Neutrophil (primary cell): ENCODE results near the gene PRAMEF33.
"Not testable (repeated sequence)": the region's sequence is repeated elsewhere in the genome, so short reads cannot be mapped to it uniquely, and the experiment has no call there.

Experiments used
- H3K27ac ChIP-seq: fragments of 200-600 bp; sonication (generic); 2 replicates; pipeline ENCODE4 v1.5.1; 2016; ENCODE audit warnings: mild to moderate bottlenecking, moderate library complexity
- H3K27me3 ChIP-seq: fragments of 200-600 bp; sonication (generic); 2 replicates; pipeline ENCODE4 v1.6.0; 2016; ENCODE audit warnings: mild to moderate bottlenecking
- H3K36me3 ChIP-seq: fragments of 200-600 bp; sonication (generic); 2 replicates; pipeline ENCODE4 v1.5.1; 2017
- H3K4me1 ChIP-seq, 2 experiments: fragments of 200-600 bp in 1 of 2; sonication (generic) in 1 of 2; 1 replicate in 1 of 2; 2 replicates in 1 of 2; pipeline versions ENCODE4 v1.5.1 to v1.6.1; 2013 to 2016; ENCODE audit warnings: low read depth in 1 of 2, low read length in 1 of 2, mild to moderate bottlenecking in 1 of 2, moderate library complexity in 1 of 2; ENCODE audit not compliant: control insufficient read depth in 1 of 2, insufficient read depth in 1 of 2
- H3K4me3 ChIP-seq, 2 experiments: fragments of 200-600 bp in 1 of 2; sonication (generic) in 1 of 2; 1 replicate in 1 of 2; 2 replicates in 1 of 2; pipeline ENCODE4 v1.5.1; 2013 to 2016; ENCODE audit warnings: low read depth in 1 of 2, low read length in 1 of 2, mild to moderate bottlenecking in 1 of 2, moderate library complexity in 1 of 2
- H3K9me3 ChIP-seq: fragments of 200-600 bp; sonication (generic); 2 replicates; pipeline ENCODE4 v1.5.1; 2016

The PRAMEF33 gene, protein sequence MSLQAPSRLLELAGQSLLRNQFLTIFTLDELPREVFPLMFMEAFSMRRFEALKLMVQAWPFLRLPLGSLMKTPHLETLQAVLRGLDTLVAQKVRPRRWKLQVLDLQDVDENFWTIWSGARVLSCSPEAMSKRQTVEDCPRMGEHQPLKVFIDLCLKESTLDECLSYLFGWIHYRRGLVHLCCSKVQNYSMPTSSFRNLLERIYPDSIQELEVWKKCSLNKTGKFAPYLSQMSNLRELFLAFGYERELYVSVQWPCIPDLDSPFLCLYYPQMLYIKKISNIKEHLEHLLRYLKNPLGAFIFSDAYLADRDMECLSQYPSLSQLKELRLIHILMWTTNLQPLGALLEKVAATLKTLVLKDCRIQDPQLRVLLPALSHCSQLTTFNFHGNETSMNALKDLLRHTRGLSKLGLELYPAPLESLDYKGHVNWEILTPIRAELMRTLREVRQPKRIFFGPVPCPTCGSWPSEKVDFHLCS

GRCh38 chr1:13303239-13303638, at the start of gene PRAMEF33:
TSS of gene PRAMEF33 (plus strand) at chr1:13303539. CDS start at chr1:13305955, 2,416 bp downstream.
- H3K36me3 ChIP-seq, H3K4me1 ChIP-seq, H3K4me3 ChIP-seq, H3K9me3 ChIP-seq, H3K27ac ChIP-seq, H3K27me3 ChIP-seq: not testable (repeated sequence)

DNA sequence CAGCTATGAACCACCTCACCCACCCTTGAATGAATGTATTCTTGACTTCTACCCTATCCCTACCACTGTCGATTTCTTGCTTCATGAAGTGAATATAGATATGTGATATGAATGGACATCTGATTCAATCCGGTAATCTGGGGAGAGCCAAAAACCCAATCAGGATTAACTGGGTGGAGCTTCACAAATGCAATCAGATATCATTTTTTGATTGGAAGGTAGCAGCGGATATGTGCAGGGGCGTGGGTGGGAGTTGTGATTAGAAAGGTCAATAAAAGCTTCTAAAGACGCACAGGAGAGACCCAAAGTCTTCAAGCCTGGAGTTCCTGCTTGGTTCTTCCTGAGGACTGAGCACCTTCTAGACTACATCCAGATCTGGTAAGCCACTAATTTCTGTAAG, 49.4 kb upstream of the PRAMEF33 start, which contains the start of gene PRAMEF5:
TSS of gene PRAMEF5 (plus strand) at position 301 of the 400 bp plus-strand sequence. CDS start 5,071 bp downstream, outside the sequence.
- not testable (repeated sequence) for H3K36me3 ChIP-seq, H3K4me3 ChIP-seq, H3K27ac ChIP-seq, H3K9me3 ChIP-seq, H3K4me1 ChIP-seq, H3K27me3 ChIP-seq

- H3K27ac ChIP-seq, H3K4me3 ChIP-seq, H3K4me1 ChIP-seq, H3K36me3 ChIP-seq, H3K27me3 ChIP-seq, H3K9me3 ChIP-seq: not testable (repeated sequence)
These were observed 38.2 kb upstream of the PRAMEF33 start for GRCh38 chr1:13265124-13265523.

- H3K27ac ChIP-seq, H3K36me3 ChIP-seq, H3K4me3 ChIP-seq, H3K27me3 ChIP-seq, H3K9me3 ChIP-seq, H3K4me1 ChIP-seq: not testable (repeated sequence)
These were observed 26.3 kb upstream of the PRAMEF33 start for GRCh38 chr1:13277016-13277415.

GRCh38 chr1:13279617-13280016, 23.7 kb upstream of the PRAMEF33 start:
- not testable (repeated sequence) for H3K36me3 ChIP-seq, H3K4me3 ChIP-seq, H3K27me3 ChIP-seq, H3K4me1 ChIP-seq, H3K27ac ChIP-seq, H3K9me3 ChIP-seq

DNA sequence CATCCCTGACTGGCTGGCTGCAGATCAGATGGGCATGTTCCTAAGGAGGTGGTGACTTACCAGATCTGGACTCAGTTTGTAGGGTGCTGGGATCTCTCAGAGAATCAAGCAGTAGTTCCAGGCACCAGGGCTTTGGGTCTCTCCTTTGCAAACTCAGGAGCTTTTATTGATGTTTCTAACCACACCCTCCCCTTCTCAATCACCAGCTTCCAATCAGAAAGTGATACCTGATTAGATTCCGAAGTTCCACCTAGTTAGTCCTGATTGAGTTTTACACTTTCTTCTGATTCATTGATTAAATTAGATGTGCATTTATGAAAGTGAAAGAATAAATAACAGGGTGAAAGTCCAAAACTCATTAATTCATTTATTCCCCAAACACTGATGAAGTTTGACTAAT, 18.3 kb upstream of the PRAMEF33 start, which contains the start of gene PRAMEF8:
TSS of gene PRAMEF8 (minus strand) at position 101 of the 400 bp plus-strand sequence. CDS start 1,046 bp downstream, outside the sequence.
- H3K36me3 ChIP-seq, H3K27me3 ChIP-seq, H3K9me3 ChIP-seq, H3K4me3 ChIP-seq, H3K27ac ChIP-seq, H3K4me1 ChIP-seq: not testable (repeated sequence)

DNA sequence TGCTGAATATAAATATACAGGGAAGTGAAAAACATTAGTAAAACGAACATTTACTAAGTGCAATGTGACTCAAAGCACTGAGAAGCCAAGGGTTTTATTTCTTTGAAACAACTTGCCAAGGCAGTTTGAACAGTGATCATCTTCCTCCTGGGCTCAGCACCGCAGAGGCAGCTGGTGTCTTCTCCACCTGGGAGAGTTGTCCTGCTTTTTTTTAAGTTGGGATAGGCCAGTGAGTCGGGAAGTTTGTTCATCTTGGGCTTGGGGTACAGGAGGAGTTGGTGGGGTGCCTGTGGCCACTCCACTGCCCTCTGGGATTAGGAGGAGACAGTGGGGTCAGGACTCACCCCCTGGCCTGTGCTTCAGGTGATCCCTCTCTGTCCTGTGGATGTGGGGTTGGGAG, 14.3 kb upstream of the PRAMEF33 start:
- not testable (repeated sequence) for H3K36me3 ChIP-seq, H3K9me3 ChIP-seq, H3K4me1 ChIP-seq, H3K4me3 ChIP-seq, H3K27ac ChIP-seq, H3K27me3 ChIP-seq

DNA sequence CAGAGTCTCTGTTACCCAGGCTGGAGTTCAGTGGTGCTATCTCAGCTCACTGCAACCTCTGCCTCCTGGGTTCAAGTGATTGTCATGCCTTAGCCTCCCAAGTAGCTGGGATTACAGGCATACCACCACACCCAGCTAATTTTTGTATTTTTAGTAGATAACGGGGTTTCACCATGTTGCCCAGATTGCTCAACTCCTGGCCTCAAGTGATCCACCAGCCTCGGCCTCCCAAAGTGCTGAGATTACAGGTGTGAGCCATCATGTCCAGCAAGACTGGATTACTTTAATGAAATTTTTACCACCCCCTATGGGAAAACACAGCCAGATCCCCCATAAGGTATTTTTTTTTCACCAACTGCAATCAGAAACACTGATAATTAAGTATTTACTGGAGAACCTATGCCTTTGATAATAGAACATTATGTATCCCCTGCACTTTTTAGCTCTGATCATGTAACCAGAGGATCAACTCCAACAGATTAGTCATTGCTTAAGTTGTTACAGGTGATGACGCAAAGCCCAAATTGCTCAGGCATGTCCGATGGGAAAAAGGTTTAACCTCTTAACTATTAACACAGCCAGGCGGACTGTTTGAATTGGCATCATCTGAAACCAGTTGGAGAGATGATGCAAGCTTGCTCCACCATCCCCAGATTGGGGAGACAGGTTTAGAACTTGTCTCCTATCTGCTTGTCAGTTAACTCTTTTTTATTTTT, 6.0 kb upstream of the PRAMEF33 start:
- not testable (repeated sequence) for H3K9me3 ChIP-seq, H3K27ac ChIP-seq, H3K4me3 ChIP-seq, H3K27me3 ChIP-seq, H3K36me3 ChIP-seq, H3K4me1 ChIP-seq

DNA sequence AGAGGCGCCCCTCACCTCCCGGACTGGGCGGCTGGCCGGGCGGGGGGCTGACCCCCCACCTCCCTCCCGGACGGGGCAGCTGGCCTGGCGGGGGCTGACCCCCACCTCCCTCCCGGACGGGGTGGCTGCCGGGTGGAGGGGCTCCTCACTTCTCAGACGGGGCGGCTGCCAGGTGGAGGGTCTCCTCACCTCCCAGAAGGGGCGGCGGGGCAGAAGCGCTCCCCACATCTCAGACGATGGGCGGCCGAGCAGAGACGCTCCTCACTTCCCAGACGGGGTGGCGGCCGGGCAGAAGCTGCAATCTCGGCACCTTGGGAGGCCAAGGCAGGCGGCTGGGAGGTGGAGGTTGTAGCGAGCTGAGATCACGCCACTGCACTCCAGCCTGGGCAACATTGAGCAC, 4.6 kb upstream of the PRAMEF33 start:
- not testable (repeated sequence) for H3K36me3 ChIP-seq, H3K4me3 ChIP-seq, H3K4me1 ChIP-seq, H3K9me3 ChIP-seq, H3K27ac ChIP-seq, H3K27me3 ChIP-seq

GRCh38 chr1:13302197-13302596, 1.1 kb upstream of the PRAMEF33 start:
- H3K4me3 ChIP-seq, H3K36me3 ChIP-seq, H3K9me3 ChIP-seq, H3K27me3 ChIP-seq, H3K27ac ChIP-seq, H3K4me1 ChIP-seq: not testable (repeated sequence)

DNA sequence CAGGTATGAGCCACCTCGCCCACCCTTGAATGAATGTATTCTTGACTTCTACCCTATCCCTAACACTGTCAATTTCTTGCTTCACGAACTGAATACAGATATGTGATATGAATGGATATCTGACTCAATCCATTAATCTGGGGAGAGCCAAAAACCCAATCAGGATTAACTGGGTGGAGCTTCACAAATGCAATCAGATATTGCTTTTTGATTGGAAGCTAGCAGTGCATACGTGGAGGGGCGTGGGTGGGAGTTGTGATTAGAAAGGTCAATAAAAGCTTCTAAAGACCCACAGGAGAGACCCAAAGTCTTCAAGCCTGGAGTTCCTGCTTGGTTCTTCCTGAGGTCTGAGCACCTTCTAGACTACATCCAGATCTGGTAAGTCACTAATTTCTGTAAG, 11.9 kb downstream of the PRAMEF33 start, which contains the start of gene PRAMEF15:
TSS of gene PRAMEF15 (plus strand) at position 301 of the 400 bp plus-strand sequence. CDS start 2,827 bp downstream, outside the sequence.
- H3K9me3 ChIP-seq, H3K27ac ChIP-seq, H3K4me1 ChIP-seq, H3K4me3 ChIP-seq, H3K36me3 ChIP-seq, H3K27me3 ChIP-seq: not testable (repeated sequence)

DNA sequence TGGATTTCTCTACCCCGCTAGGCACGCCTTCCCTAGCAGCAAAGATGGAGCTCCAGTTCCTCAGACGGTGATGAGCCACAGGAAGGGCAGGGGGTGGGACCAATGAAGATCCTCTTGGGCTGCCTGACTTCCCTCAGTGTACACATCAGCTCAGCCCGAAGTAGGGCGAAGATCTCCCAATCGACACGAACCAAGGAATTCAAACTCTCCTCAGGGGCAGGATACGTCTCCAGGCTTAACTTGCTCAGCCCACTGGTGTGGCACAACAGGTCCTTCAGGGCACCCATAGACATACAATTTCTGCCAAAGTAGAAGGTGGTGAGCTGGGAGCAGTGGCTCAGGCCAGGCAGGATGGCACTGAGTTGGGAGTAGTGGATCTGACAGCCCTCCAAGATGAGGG, 39.2 kb downstream of the PRAMEF33 start:
- not testable (repeated sequence) for H3K36me3 ChIP-seq, H3K4me1 ChIP-seq, H3K4me3 ChIP-seq, H3K27me3 ChIP-seq, H3K9me3 ChIP-seq, H3K27ac ChIP-seq

DNA sequence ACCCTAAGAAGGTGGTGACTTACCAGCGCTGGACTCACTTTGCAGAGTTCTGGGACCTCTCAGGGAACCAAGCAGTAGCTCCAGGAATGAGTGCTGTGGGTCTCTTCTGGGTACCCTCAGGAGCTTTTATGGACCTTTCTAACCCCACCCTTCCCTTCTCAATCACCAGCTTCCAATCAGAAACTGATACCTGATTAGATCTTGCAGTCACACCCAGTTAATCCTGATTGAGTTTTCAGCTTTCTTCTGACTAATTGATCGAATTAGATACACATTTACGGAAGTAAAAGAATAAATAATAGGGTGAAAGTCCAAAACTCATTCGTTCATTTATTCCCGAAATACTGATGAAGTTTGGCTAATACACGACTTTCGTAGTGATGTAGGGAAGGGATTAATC, 43.7 kb downstream of the PRAMEF33 start, which contains the start of gene PRAMEF14:
TSS of gene PRAMEF14 (minus strand) at position 101 of the 400 bp plus-strand sequence. CDS start 1,820 bp downstream, outside the sequence.
- not testable (repeated sequence) for H3K36me3 ChIP-seq

More for the DNA sequence above, 43.7 kb downstream of the PRAMEF33 start, which contains the start of gene PRAMEF14:
- H3K4me3 ChIP-seq, H3K27me3 ChIP-seq, H3K27ac ChIP-seq, H3K9me3 ChIP-seq, H3K4me1 ChIP-seq: not testable (repeated sequence)
